Keratinocyte (primary cell): ENCODE results near the gene DIS3L2.

Source experiments
- CTCF ChIP-seq, 3 experiments: IDR thresholded peaks in 1 of 3; conservative IDR thresholded peaks in 1 of 3; optimal IDR thresholded peaks in 1 of 3; 2 replicates in 2 of 3; 3 replicates in 1 of 3; pipeline versions ENCODE3 to v1.5.1; 2011; ENCODE audit warnings: low read length in 3 of 3, mild to moderate bottlenecking in 3 of 3, moderate library complexity in 2 of 3, control low read depth in 1 of 3, inconsistent platforms in 1 of 3; ENCODE audit not compliant: insufficient read depth in 2 of 3; ENCODE audit errors: extremely low read depth in 1 of 3
- EZH2 ChIP-seq: IDR thresholded peaks from one replicate; pipeline ENCODE4 v1.6.1; 2012; ENCODE audit warnings: inconsistent platforms, mild to moderate bottlenecking, low read length, moderate library complexity

DNA sequence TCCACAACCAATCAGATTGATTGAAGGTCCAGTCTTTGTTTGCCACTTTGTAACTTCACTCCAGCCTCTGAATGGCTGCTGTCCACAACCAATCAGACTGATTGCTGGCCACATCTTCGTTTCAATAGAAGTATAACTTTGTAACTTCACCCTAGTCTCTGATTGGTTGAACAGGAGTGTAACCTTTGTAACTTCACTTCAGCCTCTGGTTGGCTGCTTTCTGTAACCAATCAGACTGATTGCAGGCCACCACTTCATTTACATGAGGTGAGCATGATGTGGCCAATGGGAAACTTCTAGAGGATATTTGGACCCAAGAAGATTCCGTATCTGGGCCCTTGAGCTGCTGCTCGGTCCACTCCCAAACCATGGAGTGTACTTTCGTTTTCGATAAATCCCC lies 400.1 kb downstream of the DIS3L2 start:
- TF ChIP-seq CTCF (optimal IDR thresholded peaks at IDR 0.05 in 1 of 3, IDR thresholded peaks at IDR 0.05 in 1 of 3, conservative IDR thresholded peaks at IDR 0.05 in 1 of 3; ENCODE audit: extremely low read depth in 1 of 3, insufficient read depth in 2 of 3, low read length in 3 of 3): no peak
- TF ChIP-seq EZH2: no peak
